Calu3 (cell line): ENCODE data around the gene SLC35E2B. TPM values are rescaled to one million over a fixed set of nuclear protein-coding genes. Genes with fewer than 3 reads are reported as not detected.

Source experiments
- BruUV-seq: library from RNA; stranded (reverse); fragments of 400-500 nt; replicated peaks from 2 replicates; lab custom pipeline; 2021; lab: Mats Ljungman, UMichigan
- CTCF ChIA-PET: fragments of 300-600 bp; sonication (Branson Sonifier 250); formaldehyde crosslinking; loops from one replicate; lab custom pipeline; 2022; ENCODE audit warnings: antibody characterized with exemption; lab: Charles Lee
- DNase-seq: peaks from one replicate; pipeline ENCODE4 v3.0.0; 2022
- H3K27ac Mint-ChIP-seq: one replicate; pipeline ENCODE4 v1.8.0; 2022; ENCODE audit warnings: mixed read lengths; ENCODE audit not compliant: unreplicated experiment
- H3K27me3 Mint-ChIP-seq: one replicate; pipeline ENCODE4 v1.8.0; 2022; ENCODE audit warnings: mixed read lengths; ENCODE audit not compliant: unreplicated experiment
- H3K36me3 Mint-ChIP-seq: one replicate; pipeline ENCODE4 v1.8.0; 2022; ENCODE audit warnings: mild to moderate bottlenecking, moderate library complexity, mixed read lengths; ENCODE audit not compliant: insufficient read depth, unreplicated experiment
- H3K4me1 Mint-ChIP-seq: one replicate; pipeline ENCODE4 v1.8.0; 2022; ENCODE audit warnings: mild to moderate bottlenecking, low read depth, mixed read lengths; ENCODE audit not compliant: unreplicated experiment
- H3K4me3 Mint-ChIP-seq: one replicate; pipeline ENCODE4 v1.8.0; 2022; ENCODE audit warnings: mild to moderate bottlenecking, low read depth, moderate library complexity, mixed read lengths; ENCODE audit not compliant: unreplicated experiment
- H3K9me3 Mint-ChIP-seq: one replicate; pipeline ENCODE4 v1.8.0; 2022; ENCODE audit warnings: low read depth, mixed read lengths; ENCODE audit not compliant: unreplicated experiment
- intact Hi-C: fragments of 100-400 bp; cut with micrococcal nuclease; formaldehyde crosslinking; loops from one replicate; pipeline ENCODE4 v1.10.0; 2022; ENCODE audit not compliant: unreplicated experiment
- total RNA-seq: library from RNA; stranded (reverse); gene quantifications from 2 replicates; pipeline ENCODE4 v1.2.3, GENCODE V29; 2022
- TF ChIP-seq, protein P1 (sequence below): fragments of 200-600 bp; IDR thresholded peaks from one replicate; pipeline ENCODE4 v1.8.0; 2022; ENCODE audit warnings: antibody characterized with exemption; ENCODE audit not compliant: unreplicated experiment

SLC35E2B gene
- total RNA-seq, 1 experiment from 2014 or later: 39.3 TPM

GRCh38 chr1:1623181-1623630 is 69.4 kb downstream of the SLC35E2B start:
- no peak for DNase-seq
- no TSS peak for BruUV-seq
- Mint-ChIP-seq H3K9me3 (no peaks in the 10 kb centered on the region), H3K27me3 (no peaks in the 10 kb centered on the region), H3K36me3 (peaks cover 5% of the 10 kb centered on the region), H3K4me1 (no peaks in the 10 kb centered on the region), H3K4me3 (no peak overlapping the region), H3K27ac (no peak overlapping the region)
- intact Hi-C loops: no loop called here
- TF ChIP-seq, protein P1, sequence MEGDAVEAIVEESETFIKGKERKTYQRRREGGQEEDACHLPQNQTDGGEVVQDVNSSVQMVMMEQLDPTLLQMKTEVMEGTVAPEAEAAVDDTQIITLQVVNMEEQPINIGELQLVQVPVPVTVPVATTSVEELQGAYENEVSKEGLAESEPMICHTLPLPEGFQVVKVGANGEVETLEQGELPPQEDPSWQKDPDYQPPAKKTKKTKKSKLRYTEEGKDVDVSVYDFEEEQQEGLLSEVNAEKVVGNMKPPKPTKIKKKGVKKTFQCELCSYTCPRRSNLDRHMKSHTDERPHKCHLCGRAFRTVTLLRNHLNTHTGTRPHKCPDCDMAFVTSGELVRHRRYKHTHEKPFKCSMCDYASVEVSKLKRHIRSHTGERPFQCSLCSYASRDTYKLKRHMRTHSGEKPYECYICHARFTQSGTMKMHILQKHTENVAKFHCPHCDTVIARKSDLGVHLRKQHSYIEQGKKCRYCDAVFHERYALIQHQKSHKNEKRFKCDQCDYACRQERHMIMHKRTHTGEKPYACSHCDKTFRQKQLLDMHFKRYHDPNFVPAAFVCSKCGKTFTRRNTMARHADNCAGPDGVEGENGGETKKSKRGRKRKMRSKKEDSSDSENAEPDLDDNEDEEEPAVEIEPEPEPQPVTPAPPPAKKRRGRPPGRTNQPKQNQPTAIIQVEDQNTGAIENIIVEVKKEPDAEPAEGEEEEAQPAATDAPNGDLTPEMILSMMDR: no peak
- CTCF ChIA-PET: no interaction called here

DNA sequence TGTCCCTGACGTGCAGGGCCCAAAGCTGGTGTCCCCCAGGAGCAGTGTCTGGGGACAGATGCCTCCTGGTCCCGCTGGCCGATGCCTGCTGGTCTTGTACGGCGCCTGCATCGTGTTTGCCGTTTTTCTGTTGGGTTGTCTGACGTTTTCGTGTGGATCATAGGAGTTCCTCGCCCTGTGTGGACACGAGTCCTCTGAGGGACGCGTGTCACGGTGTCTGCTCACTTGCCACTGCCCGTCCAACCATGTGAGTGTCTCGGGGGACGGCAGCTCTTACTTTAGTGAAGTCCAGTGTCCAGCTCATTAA is 69.9 kb downstream of the SLC35E2B start:
- no peaks in the 10 kb centered on the region for H3K4me1 Mint-ChIP-seq
- no peaks in the 10 kb centered on the region for H3K9me3 Mint-ChIP-seq
- H3K4me3 Mint-ChIP-seq: no peak overlapping the region
- no peak overlapping the region for H3K27ac Mint-ChIP-seq
- CTCF ChIA-PET: no interaction called here
- TF ChIP-seq, protein P1: no peak
- H3K36me3 Mint-ChIP-seq: peaks cover 3% of the 10 kb centered on the region
- intact Hi-C loops: no loop called here
- no peaks in the 10 kb centered on the region for H3K27me3 Mint-ChIP-seq
- BruUV-seq: no TSS peak
- no peak for DNase-seq

DNA sequence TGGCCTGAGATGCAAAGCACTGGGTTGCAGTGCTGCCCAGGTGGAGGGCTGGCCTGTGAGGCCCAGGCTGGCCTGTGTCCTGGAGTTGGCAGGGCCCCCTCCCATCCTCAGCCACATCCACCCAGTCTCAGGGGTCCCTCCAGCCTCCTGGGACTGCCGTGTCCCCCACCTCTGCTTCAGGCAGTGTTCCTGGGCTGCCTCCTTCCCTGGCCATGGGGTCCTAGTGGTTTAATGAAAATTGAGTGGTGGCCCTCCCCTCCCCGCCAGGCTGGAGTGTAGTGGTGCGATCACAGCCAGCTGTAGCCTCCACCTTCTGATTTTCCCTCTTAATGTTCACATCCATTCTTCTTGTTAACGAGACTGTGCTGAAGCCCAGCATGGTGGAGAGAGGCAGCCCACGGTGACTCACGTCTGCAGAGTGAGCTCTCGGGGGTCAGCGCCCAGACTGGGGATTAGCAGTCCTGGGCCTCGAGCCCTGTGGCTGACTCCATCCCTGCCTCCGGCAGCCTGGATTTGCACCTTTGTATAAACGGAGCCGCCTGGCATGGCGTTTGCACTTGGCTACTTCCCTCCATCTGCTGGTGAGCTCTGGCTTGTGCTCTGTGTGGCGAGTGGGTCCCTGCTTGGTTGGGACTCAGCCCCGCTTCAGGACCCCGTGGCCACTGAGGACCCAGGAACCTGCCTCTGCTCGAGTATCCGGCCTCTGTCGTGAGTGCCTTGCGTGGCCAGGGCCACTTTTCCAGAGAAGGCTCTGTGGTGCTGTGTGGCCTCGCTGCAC is 70.4 kb downstream of the SLC35E2B start:
- no peaks in the 10 kb centered on the region for H3K27me3 Mint-ChIP-seq
- no peak overlapping the region for H3K4me3 Mint-ChIP-seq
- BruUV-seq: no TSS peak
- intact Hi-C loops: no loop called here
- no peaks in the 10 kb centered on the region for H3K9me3 Mint-ChIP-seq
- CTCF ChIA-PET: no interaction called here
- TF ChIP-seq, protein P1: no peak
- no peak for DNase-seq
- no peak overlapping the region for H3K27ac Mint-ChIP-seq
- H3K36me3 Mint-ChIP-seq: no peaks in the 10 kb centered on the region
- H3K4me1 Mint-ChIP-seq: no peaks in the 10 kb centered on the region

GRCh38 chr1:1621173-1622009 is 71.2 kb downstream of the SLC35E2B start:
- no peak overlapping the region for H3K4me3 Mint-ChIP-seq
- TF ChIP-seq, protein P1: no peak
- no peak for DNase-seq
- CTCF ChIA-PET: no interaction called here
- no peaks in the 10 kb centered on the region for H3K4me1 Mint-ChIP-seq
- H3K27me3 Mint-ChIP-seq: no peaks in the 10 kb centered on the region
- BruUV-seq: no TSS peak
- no peak overlapping the region for H3K27ac Mint-ChIP-seq
- intact Hi-C loops: no loop called here
- peaks cover 6% of the 10 kb centered on the region for H3K36me3 Mint-ChIP-seq
- H3K9me3 Mint-ChIP-seq: no peaks in the 10 kb centered on the region
